Activated naive CD4-positive, alpha-beta T cell treated with anti-CD3 and anti-CD28 coated beads, Interleukin-2, amount 10 ng/mL, durations not matched to agents 7 days and 5 days (primary cell): ENCODE measurements around the gene TSPAN14.
A peak's percentile ranks its signal among the peaks of the same experiment; 100 is the strongest.

Source experiments
- CTCF ChIA-PET: fragments of 350-600 bp; sonication (Branson Sonifier 250); formaldehyde crosslinking; loops from one replicate; lab custom pipeline; 2021; ENCODE audit warnings: antibody characterized with exemption; lab: Charles Lee
- DNase-seq: peaks from one replicate; pipeline ENCODE4 v3.0.0-alpha.2; 2020
- H3K27ac Mint-ChIP-seq: one replicate; pipeline ENCODE4 v1.8.0; 2021; ENCODE audit warnings: mild to moderate bottlenecking, moderate library complexity, mixed read lengths
- H3K27me3 Mint-ChIP-seq: one replicate; pipeline ENCODE4 v1.8.0; 2021; ENCODE audit warnings: mild to moderate bottlenecking, mixed read lengths
- H3K36me3 Mint-ChIP-seq: one replicate; pipeline ENCODE4 v1.8.0; 2021; ENCODE audit warnings: mixed read lengths
- H3K4me1 Mint-ChIP-seq: one replicate; pipeline ENCODE4 v1.8.0; 2021; ENCODE audit warnings: mixed read lengths
- H3K4me3 Mint-ChIP-seq: one replicate; pipeline ENCODE4 v1.8.0; 2021; ENCODE audit warnings: mild to moderate bottlenecking, moderate library complexity, mixed read lengths
- H3K9me3 Mint-ChIP-seq: one replicate; pipeline ENCODE4 v1.8.0; 2021; ENCODE audit warnings: mixed read lengths

The TSPAN14 gene

GRCh38 chr10:80437227-80437626 is 16.9 kb upstream of the TSPAN14 start:
- DNase-seq, result no peak
- Mint-ChIP-seq H3K36me3 (no peaks in the 10 kb centered on the region), H3K9me3 (no peaks in the 10 kb centered on the region), H3K27ac (no peak overlapping the region), H3K4me1 (no peaks in the 10 kb centered on the region), H3K27me3 (peaks cover 24% of the 10 kb centered on the region), H3K4me3 (no peak overlapping the region)
- CTCF ChIA-PET, result no interaction called here

- H3K4me1 Mint-ChIP-seq, result peaks cover 32% of the 10 kb centered on the region
- no peak overlapping the region for H3K27ac Mint-ChIP-seq
- peaks cover 22% of the 10 kb centered on the region for H3K27me3 Mint-ChIP-seq
- DNase-seq, result no peak
- H3K9me3 Mint-ChIP-seq, result no peaks in the 10 kb centered on the region
- no peaks in the 10 kb centered on the region for H3K36me3 Mint-ChIP-seq
- CTCF ChIA-PET, result interaction anchor here (1.2 to 39.3 kb wide), 3 partner anchors 59 to 64 kb away, joined by 3 to 986 read pairs (median 21); no protein-coding TSS in a partner anchor
- H3K4me3 Mint-ChIP-seq, result no peak overlapping the region
Measured at GRCh38 chr10:80441831-80442230, 12.3 kb upstream of the TSPAN14 start.

- Mint-ChIP-seq H3K4me3 (no peak overlapping the region), H3K4me1 (peaks cover 42% of the 10 kb centered on the region), H3K27me3 (peaks cover 17% of the 10 kb centered on the region), H3K36me3 (no peaks in the 10 kb centered on the region), H3K9me3 (no peaks in the 10 kb centered on the region), H3K27ac (no peak overlapping the region)
- CTCF ChIA-PET, result interaction anchor here (1.2 to 39.3 kb wide), 8 partner anchors 10 to 220 kb away, joined by 3 to 986 read pairs (median 20); no protein-coding TSS in a partner anchor
- no peak for DNase-seq
Measured at GRCh38 chr10:80442879-80443278, 11.2 kb upstream of the TSPAN14 start.

- DNase-seq, result peak; percentile 60
- peaks cover 49% of the 10 kb centered on the region for H3K4me1 Mint-ChIP-seq
Measured at GRCh38 chr10:80443531-80443974, 10.6 kb upstream of the TSPAN14 start.

GRCh38 chr10:80444124-80444523 is 10.0 kb upstream of the TSPAN14 start:
- CTCF ChIA-PET, result interaction anchor here (0.6 to 39.3 kb wide), 40 partner anchors 9 to 481 kb away, joined by 3 to 986 read pairs (median 7); partner anchors contain the start of genes PRXL2A and TSPAN14
- H3K4me1 Mint-ChIP-seq, result peaks cover 55% of the 10 kb centered on the region
- no peak for DNase-seq
- no peaks in the 10 kb centered on the region for H3K9me3 Mint-ChIP-seq
- H3K36me3 Mint-ChIP-seq, result no peaks in the 10 kb centered on the region
- H3K4me3 Mint-ChIP-seq, result no peak overlapping the region
- peak overlapping the region; percentile 16 for H3K27ac Mint-ChIP-seq
- H3K27me3 Mint-ChIP-seq, result peaks cover 15% of the 10 kb centered on the region

More at GRCh38 chr10:80443531-80443974, 10.6 kb upstream of the TSPAN14 start:
- Mint-ChIP-seq H3K9me3 (no peaks in the 10 kb centered on the region), H3K4me3 (no peak overlapping the region), H3K27ac (peak overlapping the region; percentile 16), H3K36me3 (no peaks in the 10 kb centered on the region), H3K27me3 (peaks cover 16% of the 10 kb centered on the region)
- CTCF ChIA-PET, result interaction anchor here (0.6 to 39.3 kb wide), 34 partner anchors 10 to 481 kb away, joined by 3 to 986 read pairs (median 8); partner anchors contain the start of genes PRXL2A and TSPAN14

GRCh38 chr10:80444646-80445319 is 9.3 kb upstream of the TSPAN14 start:
- Mint-ChIP-seq H3K4me3 (no peak overlapping the region), H3K27me3 (peaks cover 9% of the 10 kb centered on the region), H3K4me1 (peaks cover 60% of the 10 kb centered on the region), H3K9me3 (no peaks in the 10 kb centered on the region), H3K36me3 (no peaks in the 10 kb centered on the region), H3K27ac (no peak overlapping the region)
- CTCF ChIA-PET, result interaction anchor here (0.8 to 39.3 kb wide), 38 partner anchors 8 to 480 kb away, joined by 3 to 986 read pairs (median 7); partner anchors contain the start of genes PRXL2A and TSPAN14
- peak; percentile 85 for DNase-seq

- Mint-ChIP-seq H3K9me3 (no peaks in the 10 kb centered on the region), H3K4me1 (peaks cover 60% of the 10 kb centered on the region), H3K27ac (peak overlapping the region; percentile 81), H3K4me3 (no peak overlapping the region), H3K36me3 (no peaks in the 10 kb centered on the region), H3K27me3 (peaks cover 9% of the 10 kb centered on the region)
- DNase-seq, result peak; percentile 38
- CTCF ChIA-PET, result interaction anchor here (0.6 to 39.3 kb wide), 6 partner anchors 9 to 59 kb away, joined by 3 to 986 read pairs (median 4); no protein-coding TSS in a partner anchor
Measured at GRCh38 chr10:80447436-80448190, 6.5 kb upstream of the TSPAN14 start.

- H3K27ac Mint-ChIP-seq, result peak overlapping the region; percentile 81
- DNase-seq, result no peak
- H3K4me1 Mint-ChIP-seq, result peaks cover 62% of the 10 kb centered on the region
- H3K36me3 Mint-ChIP-seq, result no peaks in the 10 kb centered on the region
- CTCF ChIA-PET, result interaction anchor here (0.6 to 39.3 kb wide), 5 partner anchors 8 to 58 kb away, joined by 3 to 986 read pairs (median 4); no protein-coding TSS in a partner anchor
- H3K4me3 Mint-ChIP-seq, result no peak overlapping the region
- H3K9me3 Mint-ChIP-seq, result no peaks in the 10 kb centered on the region
- H3K27me3 Mint-ChIP-seq, result peaks cover 10% of the 10 kb centered on the region
Measured at GRCh38 chr10:80448209-80448942, 5.7 kb upstream of the TSPAN14 start.

GRCh38 chr10:80449520-80449919 is 4.6 kb upstream of the TSPAN14 start:
- Mint-ChIP-seq H3K27me3 (peaks cover 14% of the 10 kb centered on the region), H3K36me3 (no peaks in the 10 kb centered on the region), H3K9me3 (no peaks in the 10 kb centered on the region), H3K27ac (no peak overlapping the region), H3K4me1 (peaks cover 55% of the 10 kb centered on the region), H3K4me3 (no peak overlapping the region)
- no peak for DNase-seq
- CTCF ChIA-PET, result interaction anchor here (0.6 to 39.3 kb wide), 3 partner anchors 10 to 57 kb away, joined by 3 to 986 read pairs (median 24); no protein-coding TSS in a partner anchor

GRCh38 chr10:80451132-80451531 is 3.0 kb upstream of the TSPAN14 start:
- Mint-ChIP-seq H3K27me3 (peaks cover 14% of the 10 kb centered on the region), H3K36me3 (peaks cover 12% of the 10 kb centered on the region), H3K27ac (no peak overlapping the region), H3K9me3 (no peaks in the 10 kb centered on the region), H3K4me3 (no peak overlapping the region), H3K4me1 (peaks cover 48% of the 10 kb centered on the region)
- no peak for DNase-seq
- CTCF ChIA-PET, result interaction anchor here (0.6 to 39.3 kb wide), 2 partner anchors 55 to 473 kb away, joined by 3 to 986 read pairs; no protein-coding TSS in a partner anchor

- no peak overlapping the region for H3K27ac Mint-ChIP-seq
- peaks cover 8% of the 10 kb centered on the region for H3K27me3 Mint-ChIP-seq
- no peak overlapping the region for H3K4me3 Mint-ChIP-seq
- peaks cover 47% of the 10 kb centered on the region for H3K4me1 Mint-ChIP-seq
- H3K9me3 Mint-ChIP-seq, result no peaks in the 10 kb centered on the region
- peaks cover 19% of the 10 kb centered on the region for H3K36me3 Mint-ChIP-seq
- DNase-seq, result no peak
- CTCF ChIA-PET, result interaction anchor here (2.1 to 39.3 kb wide), 2 partner anchors 7 to 54 kb away, joined by 19 to 986 read pairs; no protein-coding TSS in a partner anchor
Measured at GRCh38 chr10:80452069-80452468, 2.0 kb upstream of the TSPAN14 start.

- Mint-ChIP-seq H3K4me3 (no peak overlapping the region), H3K36me3 (peaks cover 25% of the 10 kb centered on the region), H3K9me3 (no peaks in the 10 kb centered on the region), H3K27me3 (peaks cover 4% of the 10 kb centered on the region), H3K27ac (no peak overlapping the region), H3K4me1 (peaks cover 47% of the 10 kb centered on the region)
- CTCF ChIA-PET, result interaction anchor here (2.1 to 39.3 kb wide), 2 partner anchors 8 to 53 kb away, joined by 19 to 986 read pairs; no protein-coding TSS in a partner anchor
- DNase-seq, result no peak
Measured at GRCh38 chr10:80452640-80453039, 1.5 kb upstream of the TSPAN14 start.
